ENCODE data around the gene ADCY9. TPM values are rescaled to one million over a fixed set of nuclear protein-coding genes. Genes with fewer than 3 reads are reported as not detected.
A peak's percentile ranks its signal among the peaks of the same experiment; 100 is the strongest.

Gene ADCY9
- total RNA-seq, 1 donor from 2014 or later = 43.2 TPM

GRCh38 chr16:4097826-4098240 is 18.4 kb downstream of the ADCY9 start:
- ATAC-seq (peak; percentile 34 to 58), DNase-seq (peak; percentile 6)
- no peaks in the 10 kb centered on the region for H3K9me3 ChIP-seq
- peaks cover 48% of the 10 kb centered on the region for H3K4me1 ChIP-seq
- no peak for TF ChIP-seq CTCF (IDR thresholded peaks at IDR 0.05)
- H3K36me3 ChIP-seq = peaks cover 6% of the 10 kb centered on the region
- H3K27me3 ChIP-seq (ENCODE audit: low read depth) = no peaks in the 10 kb centered on the region
- peak overlapping the region; percentile 38 for H3K27ac ChIP-seq
- H3K4me3 ChIP-seq = no peak overlapping the region
- intact Hi-C loops (cut with DNase I) = no loop called here

GRCh38 chr16:4096509-4096908 is 19.7 kb downstream of the ADCY9 start:
- peak overlapping the region; percentile 71 for H3K27ac ChIP-seq
- H3K4me1 ChIP-seq = peaks cover 61% of the 10 kb centered on the region

GRCh38 chr16:4094127-4094773 is 22.0 kb downstream of the ADCY9 start:
- Histone ChIP-seq H3K9me3 (no peaks in the 10 kb centered on the region), H3K4me1 (peaks cover 82% of the 10 kb centered on the region), H3K36me3 (no peaks in the 10 kb centered on the region), H3K27ac (peak overlapping the region; percentile 72), H3K27me3 (ENCODE audit: low read depth) (no peaks in the 10 kb centered on the region), H3K4me3 (no peak overlapping the region)
- no peak for ATAC-seq
- DNase-seq = peak; percentile 29
- intact Hi-C loops (cut with DNase I) = no loop called here
- no peak for TF ChIP-seq CTCF (IDR thresholded peaks at IDR 0.05)

More at GRCh38 chr16:4096509-4096908, 19.7 kb downstream of the ADCY9 start:
- Histone ChIP-seq H3K27me3 (ENCODE audit: low read depth) (no peaks in the 10 kb centered on the region), H3K9me3 (no peaks in the 10 kb centered on the region), H3K36me3 (no peaks in the 10 kb centered on the region), H3K4me3 (no peak overlapping the region)
- DNase-seq (no peak), ATAC-seq (no peak)
- no peak for TF ChIP-seq CTCF (IDR thresholded peaks at IDR 0.05)
- intact Hi-C loops (cut with DNase I) = no loop called here

GRCh38 chr16:4093495-4094126 is 22.6 kb downstream of the ADCY9 start:
- peak in 1 of 2 donors; percentile 60 for ATAC-seq
- intact Hi-C loops (cut with DNase I) = no loop called here

More at GRCh38 chr16:4093495-4094126, 22.6 kb downstream of the ADCY9 start:
- peaks cover 81% of the 10 kb centered on the region for H3K4me1 ChIP-seq
- H3K9me3 ChIP-seq = no peaks in the 10 kb centered on the region
- no peaks in the 10 kb centered on the region for H3K27me3 ChIP-seq (ENCODE audit: low read depth)
- DNase-seq = peak; percentile 70
- TF ChIP-seq CTCF (IDR thresholded peaks at IDR 0.05) = no peak
- H3K36me3 ChIP-seq = no peaks in the 10 kb centered on the region
- H3K4me3 ChIP-seq = no peak overlapping the region
- peak overlapping the region; percentile 72 for H3K27ac ChIP-seq
